GM12878 (cell line): ENCODE measurements around the gene MS4A4E.

Experiments
- EZH2 ChIP-seq: IDR thresholded peaks from 2 replicates; pipeline ENCODE4 v1.6.1; 2012; ENCODE audit warnings: low read depth, mild to moderate bottlenecking, control low read depth, inconsistent platforms, low read length, borderline replicate concordance; ENCODE audit not compliant: control insufficient read depth
- HDAC6 ChIP-seq: fragments of 200-600 bp; sonication (generic); IDR thresholded peaks from one replicate; pipeline ENCODE4 v1.8.0; 2017; ENCODE audit warnings: antibody characterized with exemption; ENCODE audit not compliant: unreplicated experiment
- MYC ChIP-seq: IDR thresholded peaks from 2 replicates; pipeline ENCODE4 v1.6.1; 2011; ENCODE audit warnings: mild to moderate bottlenecking, low read length, moderate library complexity, inconsistent platforms; ENCODE audit not compliant: insufficient read depth, insufficient replicate concordance, insufficient read length, severe bottlenecking
- POLR2AphosphoS5 ChIP-seq: IDR thresholded peaks from 2 replicates; pipeline ENCODE4 v1.6.1; 2011; ENCODE audit warnings: mild to moderate bottlenecking, low read length, inconsistent platforms
- SP1 ChIP-seq: IDR thresholded peaks from one replicate; pipeline ENCODE4 v1.6.1; 2011; ENCODE audit warnings: low read depth, low read length
- TCF3 ChIP-seq: IDR thresholded peaks from 2 replicates; pipeline ENCODE4 v1.6.1; 2012; ENCODE audit warnings: low read depth, mild to moderate bottlenecking, low read length, borderline replicate concordance; ENCODE audit not compliant: insufficient read depth
- YBX1 ChIP-seq: fragments of 450-650 bp; IDR thresholded peaks from 2 replicates; pipeline ENCODE4 v1.6.1; 2016; ENCODE audit warnings: antibody characterized with exemption
- YY1 ChIP-seq: IDR thresholded peaks from 2 replicates; pipeline ENCODE4 v1.6.1; 2011; ENCODE audit warnings: low read depth, mild to moderate bottlenecking, low read length
- TF ChIP-seq, protein P1 (sequence below), 3 experiments: IDR thresholded peaks in 2 of 3; conservative IDR thresholded peaks in 1 of 3; 2 replicates each; pipeline ENCODE4 v1.5.1; 2011; ENCODE audit warnings: low read depth in 3 of 3, low read length in 3 of 3, mild to moderate bottlenecking in 3 of 3, control low read depth in 2 of 3, moderate library complexity in 2 of 3, inconsistent platforms in 1 of 3, mixed read lengths in 1 of 3; ENCODE audit not compliant: control insufficient read depth in 2 of 3, insufficient read depth in 1 of 3; ENCODE audit errors: extremely low read depth in 1 of 3
- TF ChIP-seq, protein P2 (sequence below): fragments of 450-650 bp; IDR thresholded peaks from 2 replicates; pipeline ENCODE4 v1.6.1; 2017; ENCODE audit warnings: antibody characterized with exemption, mild to moderate bottlenecking, moderate library complexity
- TF ChIP-seq, protein P3 (sequence below): IDR thresholded peaks from 2 replicates; pipeline ENCODE4 v1.6.1; 2012; ENCODE audit warnings: mild to moderate bottlenecking, low read depth, low read length

DNA sequence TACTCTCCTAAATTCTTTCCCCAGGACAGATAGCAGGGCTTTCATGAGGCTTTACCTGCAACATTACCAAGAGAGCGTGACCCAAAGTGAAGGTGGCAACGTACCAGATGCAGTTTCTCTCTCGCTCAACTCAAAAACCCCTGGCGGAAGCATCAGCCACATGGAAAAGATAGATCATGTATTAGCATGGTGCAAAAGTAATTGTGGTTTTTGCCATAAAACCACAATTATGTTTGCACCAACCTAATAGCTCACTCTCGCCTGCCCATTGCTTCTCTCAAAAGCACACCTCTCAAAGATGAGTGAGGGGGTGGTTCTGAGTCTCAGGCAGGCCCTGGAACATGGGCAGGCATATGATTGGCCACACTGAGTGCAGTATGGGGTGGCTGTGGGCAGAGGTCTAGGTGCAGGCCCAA is 67.1 kb downstream of the MS4A4E start:
- TF ChIP-seq POLR2AphosphoS5 (no peak), HDAC6 (no peak), EZH2 (no peak), YBX1 (no peak), YY1 (no peak), MYC (no peak), TCF3 (no peak), SP1 (no peak)
- TF ChIP-seq, protein P1, sequence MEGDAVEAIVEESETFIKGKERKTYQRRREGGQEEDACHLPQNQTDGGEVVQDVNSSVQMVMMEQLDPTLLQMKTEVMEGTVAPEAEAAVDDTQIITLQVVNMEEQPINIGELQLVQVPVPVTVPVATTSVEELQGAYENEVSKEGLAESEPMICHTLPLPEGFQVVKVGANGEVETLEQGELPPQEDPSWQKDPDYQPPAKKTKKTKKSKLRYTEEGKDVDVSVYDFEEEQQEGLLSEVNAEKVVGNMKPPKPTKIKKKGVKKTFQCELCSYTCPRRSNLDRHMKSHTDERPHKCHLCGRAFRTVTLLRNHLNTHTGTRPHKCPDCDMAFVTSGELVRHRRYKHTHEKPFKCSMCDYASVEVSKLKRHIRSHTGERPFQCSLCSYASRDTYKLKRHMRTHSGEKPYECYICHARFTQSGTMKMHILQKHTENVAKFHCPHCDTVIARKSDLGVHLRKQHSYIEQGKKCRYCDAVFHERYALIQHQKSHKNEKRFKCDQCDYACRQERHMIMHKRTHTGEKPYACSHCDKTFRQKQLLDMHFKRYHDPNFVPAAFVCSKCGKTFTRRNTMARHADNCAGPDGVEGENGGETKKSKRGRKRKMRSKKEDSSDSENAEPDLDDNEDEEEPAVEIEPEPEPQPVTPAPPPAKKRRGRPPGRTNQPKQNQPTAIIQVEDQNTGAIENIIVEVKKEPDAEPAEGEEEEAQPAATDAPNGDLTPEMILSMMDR (IDR thresholded peaks at IDR 0.05 in 2 of 3, conservative IDR thresholded peaks at IDR 0.05 in 1 of 3; ENCODE audit: control insufficient read depth in 2 of 3, extremely low read depth in 1 of 3, insufficient read depth in 1 of 3, low read depth in 3 of 3, low read length in 3 of 3) = no peak
- TF ChIP-seq, protein P2, sequence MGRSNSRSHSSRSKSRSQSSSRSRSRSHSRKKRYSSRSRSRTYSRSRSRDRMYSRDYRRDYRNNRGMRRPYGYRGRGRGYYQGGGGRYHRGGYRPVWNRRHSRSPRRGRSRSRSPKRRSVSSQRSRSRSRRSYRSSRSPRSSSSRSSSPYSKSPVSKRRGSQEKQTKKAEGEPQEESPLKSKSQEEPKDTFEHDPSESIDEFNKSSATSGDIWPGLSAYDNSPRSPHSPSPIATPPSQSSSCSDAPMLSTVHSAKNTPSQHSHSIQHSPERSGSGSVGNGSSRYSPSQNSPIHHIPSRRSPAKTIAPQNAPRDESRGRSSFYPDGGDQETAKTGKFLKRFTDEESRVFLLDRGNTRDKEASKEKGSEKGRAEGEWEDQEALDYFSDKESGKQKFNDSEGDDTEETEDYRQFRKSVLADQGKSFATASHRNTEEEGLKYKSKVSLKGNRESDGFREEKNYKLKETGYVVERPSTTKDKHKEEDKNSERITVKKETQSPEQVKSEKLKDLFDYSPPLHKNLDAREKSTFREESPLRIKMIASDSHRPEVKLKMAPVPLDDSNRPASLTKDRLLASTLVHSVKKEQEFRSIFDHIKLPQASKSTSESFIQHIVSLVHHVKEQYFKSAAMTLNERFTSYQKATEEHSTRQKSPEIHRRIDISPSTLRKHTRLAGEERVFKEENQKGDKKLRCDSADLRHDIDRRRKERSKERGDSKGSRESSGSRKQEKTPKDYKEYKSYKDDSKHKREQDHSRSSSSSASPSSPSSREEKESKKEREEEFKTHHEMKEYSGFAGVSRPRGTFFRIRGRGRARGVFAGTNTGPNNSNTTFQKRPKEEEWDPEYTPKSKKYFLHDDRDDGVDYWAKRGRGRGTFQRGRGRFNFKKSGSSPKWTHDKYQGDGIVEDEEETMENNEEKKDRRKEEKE = no peak
- TF ChIP-seq, protein P3, sequence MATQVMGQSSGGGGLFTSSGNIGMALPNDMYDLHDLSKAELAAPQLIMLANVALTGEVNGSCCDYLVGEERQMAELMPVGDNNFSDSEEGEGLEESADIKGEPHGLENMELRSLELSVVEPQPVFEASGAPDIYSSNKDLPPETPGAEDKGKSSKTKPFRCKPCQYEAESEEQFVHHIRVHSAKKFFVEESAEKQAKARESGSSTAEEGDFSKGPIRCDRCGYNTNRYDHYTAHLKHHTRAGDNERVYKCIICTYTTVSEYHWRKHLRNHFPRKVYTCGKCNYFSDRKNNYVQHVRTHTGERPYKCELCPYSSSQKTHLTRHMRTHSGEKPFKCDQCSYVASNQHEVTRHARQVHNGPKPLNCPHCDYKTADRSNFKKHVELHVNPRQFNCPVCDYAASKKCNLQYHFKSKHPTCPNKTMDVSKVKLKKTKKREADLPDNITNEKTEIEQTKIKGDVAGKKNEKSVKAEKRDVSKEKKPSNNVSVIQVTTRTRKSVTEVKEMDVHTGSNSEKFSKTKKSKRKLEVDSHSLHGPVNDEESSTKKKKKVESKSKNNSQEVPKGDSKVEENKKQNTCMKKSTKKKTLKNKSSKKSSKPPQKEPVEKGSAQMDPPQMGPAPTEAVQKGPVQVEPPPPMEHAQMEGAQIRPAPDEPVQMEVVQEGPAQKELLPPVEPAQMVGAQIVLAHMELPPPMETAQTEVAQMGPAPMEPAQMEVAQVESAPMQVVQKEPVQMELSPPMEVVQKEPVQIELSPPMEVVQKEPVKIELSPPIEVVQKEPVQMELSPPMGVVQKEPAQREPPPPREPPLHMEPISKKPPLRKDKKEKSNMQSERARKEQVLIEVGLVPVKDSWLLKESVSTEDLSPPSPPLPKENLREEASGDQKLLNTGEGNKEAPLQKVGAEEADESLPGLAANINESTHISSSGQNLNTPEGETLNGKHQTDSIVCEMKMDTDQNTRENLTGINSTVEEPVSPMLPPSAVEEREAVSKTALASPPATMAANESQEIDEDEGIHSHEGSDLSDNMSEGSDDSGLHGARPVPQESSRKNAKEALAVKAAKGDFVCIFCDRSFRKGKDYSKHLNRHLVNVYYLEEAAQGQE = no peak
